ENCODE data around the gene ATP10B. TPM values are rescaled to one million over a fixed set of nuclear protein-coding genes. Genes with fewer than 3 reads are reported as not detected.

ATP10B gene
- total and polyA plus RNA-seq, 2 of the 8 experiments (the other 6 are each of a cell fraction or from before 2014, with no cell fraction given) = 0.06 to 0.11 TPM

- Histone ChIP-seq H3K36me3 (ENCODE audit: control insufficient read depth in 2 of 4, insufficient read depth in 4 of 4, low read length in 3 of 4) (no peaks in the 10 kb centered on the region), H3K56ac (replicated peaks; ENCODE audit: insufficient read length, low read depth, low read length) (no peak overlapping the region), H4K91ac (replicated peaks; ENCODE audit: insufficient read length, low read length) (no peak overlapping the region), H3K14ac (ENCODE audit: insufficient read length) (no peak overlapping the region), H4K20me1 (replicated peaks in 1 of 2; ENCODE audit: control insufficient read depth in 1 of 2, insufficient read depth in 2 of 2, low read length in 2 of 2) (no peaks in the 10 kb centered on the region), H2AK5ac (ENCODE audit: low read depth, low read length) (no peak overlapping the region), H3K4me2 (ENCODE audit: insufficient read depth in 1 of 2, low read depth in 2 of 2, low read length in 2 of 2) (no peak overlapping the region), H3K23ac (ENCODE audit: insufficient read length) (no peak overlapping the region), H3K79me1 (ENCODE audit: low read depth, low read length) (no peaks in the 10 kb centered on the region), H4K5ac (ENCODE audit: insufficient read length, low read depth, low read length) (no peak overlapping the region), H2AFZ (ENCODE audit: low read length) (0 out of 2 replicates have a peak overlapping the region, but pooled peaks have one; percentile 17), H3K4me3 (ENCODE audit: extremely low read depth in 1 of 4, insufficient read depth in 2 of 4, low read depth in 3 of 4, low read length in 4 of 4) (no peak overlapping the region), H2BK20ac (ENCODE audit: low read length) (no peak overlapping the region), H3K27ac (ENCODE audit: low read depth, low read length) (no peak overlapping the region), H2BK5ac (ENCODE audit: low read depth, low read length) (no peak overlapping the region), H3K23me2 (ENCODE audit: low read depth, low read length) (no peaks in the 10 kb centered on the region), H3K79me2 (ENCODE audit: control insufficient read depth in 1 of 2, insufficient read depth in 2 of 2, low read length in 2 of 2) (no peaks in the 10 kb centered on the region), H3K4ac (replicated peaks; ENCODE audit: insufficient read length, low read depth, low read length) (no peak overlapping the region), H3K9ac (replicated peaks in 1 of 4; ENCODE audit: extremely low read depth in 1 of 4, low read depth in 3 of 4, low read length in 3 of 4) (no peak overlapping the region), H2BK120ac (replicated peaks; ENCODE audit: low read depth, low read length) (no peak overlapping the region), H4K8ac (ENCODE audit: extremely low read depth, insufficient read depth, low read length) (no peak overlapping the region), H3K9me3 (ENCODE audit: insufficient read depth in 2 of 2, low read depth in 1 of 2, low read length in 1 of 2) (no peaks in the 10 kb centered on the region), H2BK15ac (ENCODE audit: low read length) (no peak overlapping the region), H3K4me1 (replicated peaks in 1 of 4; ENCODE audit: control insufficient read depth in 3 of 4, insufficient read depth in 4 of 4, low read length in 3 of 4) (peaks cover 0 to 4% (median 0%) of the 10 kb centered on the region in 4 experiments; a peak in 3 of 7 replicates), H3K18ac (ENCODE audit: extremely low read depth, low read length) (no peak overlapping the region), H3K27me3 (replicated peaks in 1 of 4; ENCODE audit: control insufficient read depth in 3 of 4, extremely low read depth in 1 of 4, insufficient read depth in 3 of 4, low read length in 3 of 4) (no peaks in the 10 kb centered on the region), H2BK12ac (ENCODE audit: low read depth, low read length) (no peak overlapping the region)
- POLR2A ChIA-PET (ENCODE audit: partially characterized antibody) = no interaction called here
- FAIRE-seq (no peak), DNase-seq (ENCODE audit: low read depth in 1 of 2, low spot score in 2 of 2) (no peak)
- WGBS, 2 experiments (ENCODE audit: extremely low coverage in 1 of 2, insufficient coverage in 1 of 2, insufficient read length in 1 of 2, insufficient replicate concordance in 2 of 2, low coverage in 1 of 2, low lambda C conversion rate in 2 of 2, missing lambda C conversion rate in 1 of 2) = 80% methylated on average over 7 of the region's 10 CpGs; no CpG with 5 or more reads in 1 of the 2 experiments
- TF ChIP-seq CHD2 (IDR thresholded peaks at IDR 0.05; ENCODE audit: low read length) = no peak
- TF ChIP-seq HDAC6 (IDR thresholded peaks at IDR 0.05; ENCODE audit: low read depth, low read length) = no peak
- no peak for TF ChIP-seq TAF1 (IDR thresholded peaks at IDR 0.05; ENCODE audit: low read depth, low read length)
- CTCF ChIA-PET (ENCODE audit: partially characterized antibody) = interaction anchor here (0.8 to 1.3 kb wide), 3 partner anchors 39 to 71 kb away, joined by 3 to 7 read pairs (median 4); no protein-coding TSS in a partner anchor
Measured at GRCh38 chr5:160747987-160748386, 104.0 kb downstream of the ATP10B start.

Data from H1 (cell line).